ENCODE data around the gene VPS37B.

Gene VPS37B

GRCh38 chr12:122856999-122857671, 38.8 kb downstream of the VPS37B start:
- TF ChIP-seq CTCF (IDR thresholded peaks at IDR 0.05; ENCODE audit: insufficient read depth, low read length, missing control alignments): no peak
- POLR2A ChIA-PET: interaction anchor here (1.5 kb wide), 1 partner anchor 376 kb away, joined by 5 read pairs; the partner anchor contains the start of genes MPHOSPH9 and MTRFR
- H3K4me3 ChIP-seq (ENCODE audit: low read depth, low read length): no peak overlapping the region
- CTCF ChIA-PET: interaction anchor here (0.9 to 18.4 kb wide), 9 partner anchors 8 to 381 kb away, joined by 3 to 449 read pairs (median 4); no protein-coding TSS in a partner anchor
- no peak for DNase-seq (ENCODE audit: low read depth, low spot score)

GRCh38 chr12:122855928-122856831, 39.7 kb downstream of the VPS37B start:
- no peak for DNase-seq (ENCODE audit: low read depth, low spot score)
- POLR2A ChIA-PET: interaction anchor here (0.7 to 1.5 kb wide), 2 partner anchors 10 to 377 kb away, joined by 3 to 5 read pairs; partner anchors contain the start of genes MPHOSPH9 and MTRFR

DNA sequence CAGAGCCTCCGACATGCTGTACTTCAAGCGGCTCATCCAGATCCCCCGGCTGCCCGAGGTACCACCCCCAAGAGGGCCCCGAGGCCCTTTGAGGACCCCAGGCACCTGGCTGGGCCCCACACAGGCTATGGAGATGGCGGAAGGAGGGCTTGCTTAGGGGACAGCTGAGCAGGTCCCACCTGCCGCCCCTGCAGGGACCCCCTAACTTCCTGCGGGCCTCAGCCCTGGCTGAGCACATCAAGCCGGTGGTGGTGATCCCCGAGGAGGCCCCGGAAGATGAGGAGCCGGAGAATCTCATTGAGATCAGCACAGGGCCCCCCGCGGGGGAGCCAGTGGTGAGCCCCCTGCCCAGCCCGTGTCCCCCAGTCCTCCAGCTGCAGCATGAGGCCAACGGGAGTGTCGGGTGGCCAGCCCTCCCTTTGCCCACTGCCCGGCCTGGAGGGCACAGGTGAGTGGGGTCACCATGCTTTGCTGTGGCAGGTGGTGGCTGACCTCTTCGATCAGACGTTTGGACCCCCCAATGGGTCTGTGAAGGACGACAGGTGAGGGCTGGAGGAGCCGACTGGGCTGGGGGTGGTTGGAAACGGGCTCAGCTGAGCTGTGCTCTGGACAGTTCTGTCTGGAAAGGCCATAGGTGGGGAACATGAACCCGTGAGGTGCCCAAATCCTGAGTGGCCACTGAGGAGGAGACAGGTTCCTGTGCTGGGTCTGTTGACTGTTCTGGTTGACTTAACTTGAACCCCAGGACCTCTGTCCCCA, 40.7 kb downstream of the VPS37B start:
- POLR2A ChIA-PET: interaction anchor here (1.5 kb wide), 1 partner anchor 378 kb away, joined by 5 read pairs; the partner anchor contains the start of genes MPHOSPH9 and MTRFR
- CTCF ChIA-PET: interaction anchor here (1.0 to 18.4 kb wide), 5 partner anchors 9 to 218 kb away, joined by 3 to 449 read pairs (median 6); no protein-coding TSS in a partner anchor
- no peak for DNase-seq (ENCODE audit: low read depth, low spot score)
- TF ChIP-seq CTCF (IDR thresholded peaks at IDR 0.05; ENCODE audit: insufficient read depth, low read length, missing control alignments): no peak
- no peak overlapping the region for H3K4me3 ChIP-seq (ENCODE audit: low read depth, low read length)

More at GRCh38 chr12:122855928-122856831, 39.7 kb downstream of the VPS37B start:
- CTCF ChIA-PET: interaction anchor here (1.0 to 18.4 kb wide), 5 partner anchors 8 to 219 kb away, joined by 3 to 449 read pairs (median 6); no protein-coding TSS in a partner anchor
- H3K4me3 ChIP-seq (ENCODE audit: low read depth, low read length): no peak overlapping the region
- no peak for TF ChIP-seq CTCF (IDR thresholded peaks at IDR 0.05; ENCODE audit: insufficient read depth, low read length, missing control alignments)

DNA sequence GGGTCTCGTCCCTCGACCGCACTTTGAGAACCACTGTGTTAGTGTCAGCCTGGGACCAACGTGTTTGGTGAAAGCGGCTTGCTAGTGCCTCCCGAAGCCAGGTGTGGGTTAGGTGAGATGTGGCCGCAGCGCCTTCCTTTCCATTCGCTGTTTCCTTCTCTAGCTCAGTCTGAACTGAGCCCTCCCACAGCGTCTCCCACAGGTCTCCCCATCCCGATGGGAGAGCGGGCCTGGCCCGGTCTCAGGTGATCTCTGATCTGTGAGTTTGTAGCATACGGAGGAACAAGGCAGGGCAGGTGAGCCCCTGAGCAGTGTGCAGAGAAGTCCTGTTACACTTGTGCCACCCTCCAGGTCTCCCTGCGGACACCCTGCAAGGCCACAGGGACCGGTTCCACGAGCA, 41.4 kb downstream of the VPS37B start:
- ChIA-PET POLR2A (no interaction called here), CTCF (interaction anchor here (0.6 to 2.2 kb wide), 6 partner anchors 9 to 100 kb away, joined by 3 to 9 read pairs (median 4); no protein-coding TSS in a partner anchor)
- no peak for DNase-seq (ENCODE audit: low read depth, low spot score)
- TF ChIP-seq CTCF (IDR thresholded peaks at IDR 0.05; ENCODE audit: insufficient read depth, low read length, missing control alignments): no peak
- H3K4me3 ChIP-seq (ENCODE audit: low read depth, low read length): no peak overlapping the region

- DNase-seq (ENCODE audit: low read depth, low spot score): no peak
- POLR2A ChIA-PET: no interaction called here
- no peak for TF ChIP-seq CTCF (IDR thresholded peaks at IDR 0.05; ENCODE audit: insufficient read depth, low read length, missing control alignments)
- H3K4me3 ChIP-seq (ENCODE audit: low read depth, low read length): no peak overlapping the region
- CTCF ChIA-PET: interaction anchor here (0.6 to 2.1 kb wide), 11 partner anchors 8 to 112 kb away, joined by 3 to 9 read pairs (median 3); partner anchors contain the start of gene ABCB9
These were observed 42.2 kb downstream of the VPS37B start for GRCh38 chr12:122853582-122854245.

All from AG04449 (cell line).